ENCODE measurements around the gene GNG4. TPM values are rescaled to one million over a fixed set of nuclear protein-coding genes. Genes with fewer than 3 reads are reported as not detected.

The GNG4 gene
- 0.70 TPM in 1 of 2 replicates, not detected in the other for total RNA-seq

DNA sequence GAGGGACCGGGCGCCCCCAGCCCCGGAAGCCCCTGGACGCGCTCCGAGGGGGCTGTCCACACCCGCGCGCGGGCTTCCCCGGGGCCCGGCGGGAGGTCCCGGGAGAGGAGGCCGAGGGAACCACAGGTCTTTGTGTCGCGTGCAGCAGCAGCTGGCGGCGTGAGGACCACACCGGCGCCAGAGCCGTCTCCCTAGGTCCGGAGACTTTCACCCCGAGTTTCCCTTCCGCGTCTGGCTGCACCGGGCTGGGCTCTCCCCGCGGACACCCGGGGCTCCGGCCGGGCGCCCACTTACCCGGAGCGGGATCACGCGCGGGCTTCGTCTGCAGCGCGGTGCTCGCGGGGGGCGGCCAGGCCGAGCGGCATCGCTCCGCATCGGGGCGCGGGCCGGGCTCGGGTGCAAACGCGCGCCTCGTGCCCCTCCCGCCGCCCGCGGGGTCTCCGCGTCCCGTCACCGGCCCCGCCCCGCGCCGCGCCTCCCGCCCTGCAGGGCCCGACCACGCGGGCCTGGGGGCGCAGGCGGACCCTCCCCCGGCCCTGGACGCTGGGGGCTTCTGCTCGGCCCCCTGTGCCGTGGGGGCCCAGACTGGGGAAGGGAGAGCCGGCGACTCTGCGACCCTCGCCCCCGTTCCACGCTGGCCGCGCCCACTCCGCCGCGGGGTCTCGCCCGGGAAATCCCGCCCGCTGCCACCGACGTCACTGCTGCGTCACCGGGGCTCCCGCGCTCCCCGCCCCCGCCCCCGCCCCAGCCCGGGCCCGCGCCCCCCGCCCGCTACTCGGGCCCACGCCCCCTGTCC is at the start of gene GNG4:
TSS of gene GNG4 (minus strand) at position 417 of the 796 bp plus-strand sequence. CDS start 65,946 bp downstream, outside the sequence.
- DNase-seq (ENCODE audit: extremely low read depth, low read depth, low spot score): no peak

DNA sequence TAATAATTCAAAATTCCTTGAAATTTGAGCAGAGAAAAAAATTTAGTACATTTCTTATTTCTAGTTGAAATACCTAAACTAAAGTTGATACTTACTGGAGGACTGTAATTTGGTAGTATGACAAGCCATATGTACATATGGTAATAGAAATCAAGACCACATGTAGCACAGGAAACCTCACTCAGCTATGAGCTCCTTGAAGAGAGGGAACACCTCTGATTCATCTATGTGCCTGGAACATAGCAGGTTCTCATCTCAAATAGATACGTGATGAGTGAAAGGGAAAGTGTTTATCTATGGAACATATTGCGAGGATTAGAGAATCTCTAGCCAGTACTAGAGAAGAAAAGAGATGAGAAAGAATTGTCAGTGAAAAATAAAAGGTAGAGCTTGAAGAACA is 47.9 kb upstream of the GNG4 start:
- no peak for DNase-seq (ENCODE audit: extremely low read depth, low read depth, low spot score)

DNA sequence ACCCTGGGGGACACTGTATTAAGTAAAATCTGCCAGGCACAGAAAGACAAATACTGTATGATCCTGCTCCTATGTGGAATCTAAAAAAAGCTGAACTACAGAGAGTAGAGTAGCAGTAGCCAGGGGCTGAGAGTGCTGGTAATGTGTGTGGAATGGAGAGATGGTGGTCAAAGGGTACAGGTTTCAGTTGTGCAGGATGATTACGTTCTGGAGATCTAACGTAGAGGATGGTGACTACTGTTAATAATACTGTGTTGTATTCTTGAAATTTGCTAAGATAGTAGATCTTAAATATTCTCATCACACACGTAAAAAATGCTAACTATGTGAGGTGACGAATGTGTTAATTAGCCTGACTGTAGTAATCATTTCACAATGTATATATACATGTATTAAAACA is 39.8 kb upstream of the GNG4 start:
- no peak for DNase-seq (ENCODE audit: extremely low read depth, low read depth, low spot score)

DNA sequence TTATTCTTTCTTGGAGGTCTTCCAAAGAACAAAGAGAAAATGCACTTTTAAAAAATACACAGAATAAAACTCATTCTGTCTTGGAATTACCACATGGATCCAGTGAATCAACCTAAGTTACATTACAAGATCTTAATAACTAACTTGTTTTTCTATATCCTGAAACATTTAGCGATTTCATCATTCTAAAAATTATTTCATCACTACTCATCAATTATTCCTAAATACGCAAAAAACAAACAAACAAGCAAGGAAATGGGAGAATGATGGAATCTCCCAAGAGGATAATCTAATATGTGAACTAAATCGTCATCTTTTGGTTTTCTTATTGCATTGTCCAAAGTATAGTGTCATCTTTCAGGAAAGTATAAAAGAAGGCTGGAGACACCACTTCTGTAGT is 38.5 kb upstream of the GNG4 start:
- DNase-seq (ENCODE audit: extremely low read depth, low read depth, low spot score): no peak

DNA sequence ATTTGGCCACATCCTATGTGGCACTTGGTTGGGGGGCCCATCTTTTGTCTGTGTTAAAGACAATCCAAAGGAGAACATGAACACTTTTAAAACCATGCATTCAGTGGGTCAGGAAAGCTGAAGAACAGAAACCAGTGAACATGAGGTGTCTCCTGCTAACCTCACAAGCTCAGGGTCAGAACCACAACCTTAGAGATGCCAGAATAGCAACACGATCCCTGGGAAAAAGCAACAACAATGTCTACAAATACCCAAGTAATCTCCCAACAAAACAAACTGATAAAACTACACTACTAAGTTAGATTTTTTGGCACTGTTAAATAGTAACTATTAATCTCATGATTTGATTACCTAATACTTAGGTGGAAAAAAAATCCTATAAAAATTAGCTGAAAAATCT is 34.1 kb upstream of the GNG4 start:
- DNase-seq (ENCODE audit: extremely low read depth, low read depth, low spot score): no peak

DNA sequence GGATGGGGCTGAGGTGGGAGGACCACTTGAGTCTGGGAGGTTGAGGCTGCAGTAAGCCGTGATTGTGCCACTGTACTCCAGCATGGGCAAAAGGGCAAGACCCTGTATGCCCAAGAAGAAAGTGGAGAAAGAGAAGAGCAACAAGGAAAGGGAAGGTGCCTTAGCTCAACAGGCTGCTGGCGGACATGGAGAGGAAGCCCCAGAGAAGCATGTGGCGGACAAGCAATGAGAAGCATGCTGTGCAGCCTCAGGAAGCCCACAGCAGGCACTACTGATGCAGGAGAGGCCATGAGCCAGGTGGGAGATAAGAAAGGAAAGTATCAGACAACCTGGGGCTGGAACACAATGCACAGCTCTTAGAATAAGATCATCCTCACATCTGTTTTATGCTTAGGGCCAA is 32.6 kb upstream of the GNG4 start:
- DNase-seq (ENCODE audit: extremely low read depth, low read depth, low spot score): no peak

DNA sequence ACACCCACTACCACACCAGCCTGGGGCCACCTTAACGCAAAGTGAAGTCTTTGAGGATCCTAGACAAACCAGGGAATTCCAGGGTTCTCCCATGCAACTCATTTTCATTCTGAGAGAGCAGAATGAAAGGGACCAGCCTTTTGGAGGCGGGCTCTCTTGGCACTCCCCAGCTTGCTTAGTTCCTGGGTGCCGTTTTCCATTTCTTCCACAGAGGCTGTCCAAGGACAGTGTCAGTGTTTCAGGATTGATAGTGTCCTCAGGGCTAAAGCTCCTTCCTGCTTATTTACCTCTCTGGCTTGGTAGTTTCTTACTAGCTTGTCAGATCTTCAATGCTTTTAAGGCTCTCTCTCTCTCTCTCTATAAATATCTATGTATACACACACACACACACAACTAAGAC is 30.1 kb upstream of the GNG4 start:
- no peak for DNase-seq (ENCODE audit: extremely low read depth, low read depth, low spot score)

DNA sequence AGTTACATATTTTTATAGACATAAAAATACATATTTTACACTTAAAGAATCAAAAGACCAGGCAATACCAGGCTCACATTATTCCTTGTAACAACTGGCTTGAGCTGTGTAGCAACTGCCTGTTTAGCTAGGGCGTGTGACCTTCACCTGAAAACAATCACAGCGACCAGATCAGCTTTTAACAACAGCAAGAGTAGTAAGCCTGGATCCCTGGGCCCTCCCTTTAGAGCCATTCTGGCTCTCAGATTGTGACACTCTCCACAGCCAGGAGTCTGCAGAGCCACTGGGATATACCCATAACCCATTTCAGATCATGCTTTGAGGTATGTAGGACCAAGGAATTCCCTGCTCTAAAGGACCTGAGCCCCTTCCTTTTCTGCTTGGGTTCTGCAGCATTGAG is 29.4 kb upstream of the GNG4 start:
- no peak for DNase-seq (ENCODE audit: extremely low read depth, low read depth, low spot score)

DNA sequence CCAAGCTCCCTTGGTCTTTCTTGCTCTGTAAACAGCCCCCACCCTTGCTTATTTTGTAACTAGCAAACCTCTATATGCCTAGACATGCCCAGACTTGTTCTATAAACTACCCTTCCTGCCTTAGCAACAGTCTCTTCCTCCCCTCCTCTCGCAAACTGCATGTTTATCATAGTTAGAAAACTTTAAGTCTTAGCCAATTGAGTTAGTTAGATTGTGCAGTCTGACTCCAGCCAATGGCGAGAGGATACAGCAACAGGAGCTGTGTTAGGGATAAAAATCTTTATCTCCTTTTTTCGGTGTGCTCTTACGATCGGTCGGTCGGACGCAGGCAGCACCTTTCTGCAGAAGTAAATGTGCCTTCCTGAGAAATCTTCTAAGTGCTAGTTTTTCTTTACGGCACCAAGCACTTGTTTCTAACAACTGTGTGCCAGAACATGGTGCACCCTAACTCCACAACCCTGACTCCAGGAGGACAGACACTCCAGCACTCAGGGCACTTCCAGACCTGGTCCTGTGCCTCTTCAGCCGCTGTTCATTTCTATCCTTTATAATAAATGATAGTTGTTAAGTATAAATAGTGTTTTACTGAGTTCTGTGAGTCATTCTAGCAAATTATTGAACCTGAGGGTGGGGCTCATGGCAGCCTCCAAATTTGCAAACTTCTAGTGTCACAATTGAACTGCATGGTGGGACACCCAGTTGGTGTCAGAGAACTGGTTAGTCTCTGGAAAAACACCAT is 25.7 kb upstream of the GNG4 start:
- no peak for DNase-seq (ENCODE audit: extremely low read depth, low read depth, low spot score)

DNA sequence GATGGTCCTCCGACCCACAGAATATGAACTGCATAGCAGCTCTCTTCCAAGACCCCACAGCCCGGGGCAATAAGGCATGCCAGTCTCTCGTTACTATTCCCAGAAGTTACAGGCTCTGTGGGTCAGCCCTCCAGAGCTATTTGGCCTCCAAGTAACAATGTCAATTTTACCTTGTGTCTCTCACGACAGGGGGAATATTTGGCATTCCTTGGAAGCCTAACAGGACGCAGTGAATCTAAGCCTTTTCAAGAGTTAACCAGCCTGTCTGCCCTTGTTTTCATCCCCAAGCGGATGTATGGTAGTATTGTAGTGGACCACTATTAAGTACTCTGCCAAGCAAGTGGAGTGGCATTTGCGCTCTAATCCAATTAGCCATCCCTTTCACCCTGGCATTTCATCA is 24.4 kb upstream of the GNG4 start:
- no peak for DNase-seq (ENCODE audit: extremely low read depth, low read depth, low spot score)

DNA sequence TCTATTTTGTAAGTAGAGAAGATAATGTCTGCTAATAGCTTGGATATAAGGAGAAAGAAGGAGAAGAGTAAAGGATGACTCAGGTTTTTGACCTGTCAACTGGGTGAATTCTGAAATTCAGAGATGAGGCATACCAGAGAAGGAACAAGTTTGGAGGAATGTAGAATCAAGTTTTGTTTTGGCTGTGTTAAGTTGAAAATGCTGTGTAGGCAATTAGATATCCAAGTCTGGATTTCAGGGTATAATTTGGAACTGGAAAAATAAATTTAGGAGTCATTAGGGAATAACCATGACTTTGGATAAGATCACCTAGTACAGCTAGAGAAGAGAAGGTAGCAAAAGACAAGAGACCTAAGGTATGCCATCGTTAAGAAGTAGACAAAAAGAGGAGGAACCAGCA is 22.4 kb upstream of the GNG4 start:
- no peak for DNase-seq (ENCODE audit: extremely low read depth, low read depth, low spot score)

DNA sequence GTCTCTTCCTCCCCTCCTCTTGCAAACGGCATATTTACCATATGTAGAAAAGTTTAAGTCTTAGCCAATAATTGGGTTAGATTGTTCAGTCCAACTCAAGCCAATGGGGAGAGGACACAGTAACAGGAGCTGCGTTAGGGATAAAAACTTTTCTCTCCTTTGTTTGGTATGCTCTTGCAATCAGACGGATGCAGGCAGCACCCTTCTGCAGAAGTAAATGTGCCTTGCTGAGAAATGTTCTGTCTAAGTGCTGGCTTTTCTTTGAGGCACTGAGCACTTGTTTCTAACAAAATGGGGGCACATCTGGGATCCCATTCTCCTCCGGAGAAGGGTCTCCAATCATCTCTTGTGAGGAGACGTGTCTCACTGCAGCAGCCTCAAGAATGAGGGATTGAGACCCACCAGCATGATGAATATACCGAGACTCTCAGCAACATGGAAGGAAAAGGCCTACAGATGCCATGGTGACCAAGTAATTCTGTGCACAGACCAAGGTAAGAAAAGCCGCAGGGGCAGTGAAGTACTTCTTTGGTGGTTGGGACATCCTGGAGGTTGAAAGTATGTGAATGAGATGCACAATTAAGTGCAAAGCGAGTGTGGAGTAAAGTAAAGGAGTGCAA is 20.7 kb upstream of the GNG4 start:
- DNase-seq (ENCODE audit: extremely low read depth, low read depth, low spot score): no peak

DNA sequence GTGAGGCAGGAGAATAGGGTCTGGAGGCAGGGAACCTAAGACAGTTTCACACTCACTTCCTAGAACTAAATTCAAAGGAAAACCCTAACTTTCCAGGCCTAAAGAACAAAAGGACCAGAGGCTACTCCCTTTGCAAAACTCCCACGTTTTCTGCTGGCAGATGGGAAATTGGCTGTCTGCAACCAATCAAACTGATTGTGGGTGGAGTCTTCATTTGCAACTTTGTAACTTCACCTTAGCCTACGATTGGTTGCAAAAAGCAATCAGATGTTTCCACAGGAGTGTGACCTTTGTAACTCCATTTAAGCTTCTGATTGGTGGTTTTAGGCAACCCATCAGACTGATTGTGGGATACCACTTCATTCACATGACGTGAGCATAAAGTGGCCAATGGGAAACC is 19.7 kb upstream of the GNG4 start:
- DNase-seq (ENCODE audit: extremely low read depth, low read depth, low spot score): no peak

DNA sequence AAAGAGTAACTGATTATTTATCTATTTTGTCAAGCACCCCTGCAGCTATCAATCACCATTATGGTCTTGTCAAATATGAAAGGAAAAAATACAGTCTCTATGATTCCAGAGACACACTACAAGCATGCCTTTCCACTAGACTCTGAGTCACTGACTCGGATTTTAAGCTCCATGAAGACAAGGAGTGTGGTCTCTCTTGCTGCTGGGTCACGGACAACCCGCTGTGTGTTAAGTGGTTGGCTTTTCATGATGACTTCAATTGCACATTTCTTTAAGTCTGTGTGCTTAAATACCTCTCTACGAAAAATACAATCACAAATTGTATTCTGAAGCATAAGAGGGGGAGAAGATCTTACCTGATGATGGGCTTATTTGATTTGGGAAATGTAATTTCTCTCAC is 14.0 kb upstream of the GNG4 start:
- no peak for DNase-seq (ENCODE audit: extremely low read depth, low read depth, low spot score)

DNA sequence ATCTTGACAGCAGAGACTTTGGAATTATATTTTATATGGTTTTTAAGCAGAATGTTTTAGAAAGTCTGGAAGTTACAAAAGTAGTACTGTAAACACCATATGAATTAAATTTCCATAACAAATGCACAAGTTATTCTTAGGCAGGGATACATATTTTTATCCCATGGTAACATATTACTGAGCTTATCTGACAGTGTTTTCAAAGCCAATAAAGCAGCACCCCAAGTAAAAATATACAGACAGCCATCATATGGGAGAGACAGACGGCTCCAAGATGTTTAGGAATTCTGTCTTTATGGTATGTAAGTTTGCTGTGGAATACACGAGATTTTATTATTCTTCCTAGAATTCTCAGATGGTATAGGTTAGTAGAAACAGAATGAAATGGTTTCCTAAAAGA is 12.0 kb upstream of the GNG4 start:
- no peak for DNase-seq (ENCODE audit: extremely low read depth, low read depth, low spot score)

DNA sequence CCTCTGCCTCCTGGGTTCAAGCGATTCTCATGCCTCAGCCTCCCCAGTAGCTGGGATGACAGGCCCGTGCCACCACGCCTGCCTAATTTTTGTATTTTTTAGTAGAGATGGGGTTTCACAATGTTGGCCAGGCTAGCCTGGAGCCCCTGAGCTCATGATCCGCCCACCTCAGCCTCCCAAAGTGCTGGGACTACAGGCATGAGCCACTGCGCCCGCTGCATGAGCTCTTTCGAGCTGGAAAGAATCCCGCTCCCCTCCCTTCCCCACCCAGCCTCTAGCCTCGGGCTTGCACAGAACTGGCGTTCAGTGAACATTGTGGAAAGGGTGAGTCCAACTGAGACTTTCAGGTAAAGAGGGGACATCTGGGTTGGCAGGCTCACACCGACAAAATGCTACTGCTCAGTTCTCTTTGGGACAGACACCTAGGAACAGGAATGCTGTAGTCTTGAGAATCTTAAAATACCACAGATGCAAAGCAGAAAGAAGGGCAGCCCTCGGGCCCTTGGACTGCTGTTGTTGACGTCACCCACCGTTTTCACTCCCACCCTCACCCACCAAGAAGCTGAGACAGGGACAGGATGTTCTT is 9.7 kb upstream of the GNG4 start:
- no peak for DNase-seq (ENCODE audit: extremely low read depth, low read depth, low spot score)

DNA sequence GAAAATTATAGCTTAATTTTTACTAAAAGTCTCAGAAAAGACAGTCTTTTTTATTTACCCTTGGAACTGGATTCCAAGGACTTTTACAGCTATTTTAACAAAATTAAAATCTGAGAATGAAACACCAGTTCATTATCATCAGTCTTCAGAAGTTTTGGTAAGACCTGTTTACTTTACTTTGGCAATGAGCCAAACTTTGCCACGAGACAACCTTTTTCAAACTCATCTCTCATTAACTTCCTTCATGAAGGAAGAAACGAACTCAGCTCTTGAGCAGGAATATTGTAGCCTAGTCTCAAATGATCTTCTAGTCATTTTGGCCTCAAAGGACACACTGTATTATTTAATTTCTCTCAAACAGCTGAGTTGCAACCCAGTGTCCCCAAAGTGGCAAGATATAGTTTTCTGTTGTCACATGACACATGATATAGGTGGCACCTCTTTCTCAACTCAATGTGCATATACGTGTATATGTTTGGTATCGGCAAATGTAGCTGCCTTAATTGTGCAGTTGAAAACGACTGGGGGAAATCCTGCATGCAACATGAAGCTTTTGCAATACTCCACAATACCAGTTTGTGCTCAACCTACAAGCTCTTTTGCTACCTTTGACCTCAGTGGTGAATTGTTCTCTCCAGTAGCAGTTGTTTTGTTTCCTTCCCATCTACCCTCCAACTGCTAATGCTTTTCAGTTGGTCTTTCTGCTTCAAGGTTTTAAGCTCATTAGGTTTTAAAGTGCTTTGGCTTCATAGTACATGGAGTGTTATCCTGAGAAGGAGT is 8.4 kb upstream of the GNG4 start:
- no peak for DNase-seq (ENCODE audit: extremely low read depth, low read depth, low spot score)

DNA sequence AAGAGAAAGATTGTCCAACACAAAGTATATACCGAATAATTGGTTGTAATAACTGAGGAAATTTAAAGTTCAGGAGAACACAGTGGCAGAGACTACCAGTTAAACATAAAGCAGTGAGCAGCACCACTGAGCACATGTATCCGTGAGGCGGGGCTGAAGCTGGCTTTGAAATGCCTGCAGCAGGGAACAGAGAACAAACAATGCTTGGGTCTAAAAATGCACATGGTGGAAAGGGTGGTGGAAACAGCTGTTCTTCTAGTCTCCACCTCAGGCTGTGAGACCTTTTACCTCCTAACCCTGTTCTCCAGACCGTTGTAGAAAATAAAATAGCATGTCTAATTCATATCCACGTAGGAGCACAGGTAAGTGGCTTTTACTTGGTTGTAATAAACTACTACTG is 7.7 kb upstream of the GNG4 start:
- DNase-seq (ENCODE audit: extremely low read depth, low read depth, low spot score): no peak

DNA sequence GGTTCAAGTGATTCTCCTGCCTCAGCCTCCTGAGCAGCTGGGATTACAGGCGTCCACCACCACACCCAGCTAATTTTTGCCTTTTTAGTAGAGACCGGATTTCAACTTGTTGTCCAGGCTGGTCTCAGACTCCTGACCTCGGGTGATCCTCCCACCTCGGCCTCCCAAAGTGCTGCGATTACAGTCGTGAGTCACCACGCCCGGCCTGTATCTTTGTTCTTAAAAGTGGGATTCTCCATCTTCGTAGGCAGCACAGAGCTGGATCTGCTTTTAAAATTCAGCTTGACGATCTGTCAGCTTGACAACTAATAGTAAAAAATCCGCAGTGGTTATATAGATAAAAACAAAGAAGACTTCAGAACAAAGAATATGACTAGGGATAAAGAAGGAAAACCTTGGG is 2.8 kb upstream of the GNG4 start:
- no peak for DNase-seq (ENCODE audit: extremely low read depth, low read depth, low spot score)

DNA sequence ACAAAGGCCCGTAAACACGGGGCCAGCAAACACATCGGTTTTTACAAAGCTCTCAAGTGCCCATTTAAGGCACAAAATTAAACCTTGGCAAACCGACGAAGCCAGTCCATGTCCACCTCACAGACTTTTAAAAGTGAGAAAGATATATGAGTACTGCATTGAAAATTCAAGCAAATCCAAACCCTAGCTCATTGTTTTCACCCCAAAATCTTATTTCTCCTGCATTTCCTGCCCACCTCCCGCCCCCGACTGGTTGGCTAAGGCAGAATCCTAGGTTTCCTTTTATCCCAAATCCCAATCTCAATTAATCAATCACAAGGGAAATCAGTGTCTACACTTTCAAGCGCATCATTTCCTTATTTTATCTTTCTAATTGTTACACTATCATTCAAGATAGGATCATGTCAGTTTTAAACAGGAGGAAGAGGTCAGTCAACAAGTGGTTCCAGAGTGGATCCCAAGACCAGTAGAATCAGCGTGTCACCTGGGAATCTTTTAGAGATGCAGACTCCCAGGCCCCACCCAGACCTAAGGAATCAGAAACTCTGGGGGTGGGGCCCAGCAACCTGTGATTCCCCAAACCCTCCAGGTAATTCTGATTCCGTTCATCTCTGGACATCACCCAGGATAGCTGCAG is 1.7 kb upstream of the GNG4 start:
- no peak for DNase-seq (ENCODE audit: extremely low read depth, low read depth, low spot score)
